ENCODE results near the gene GBF1. TPM values are rescaled to one million over a fixed set of nuclear protein-coding genes. Genes with fewer than 3 reads are reported as not detected.

The GBF1 gene
- total RNA-seq, 4 donors from 2014 or later, result 73.4 to 98.5 (median 95.8) TPM

DNA sequence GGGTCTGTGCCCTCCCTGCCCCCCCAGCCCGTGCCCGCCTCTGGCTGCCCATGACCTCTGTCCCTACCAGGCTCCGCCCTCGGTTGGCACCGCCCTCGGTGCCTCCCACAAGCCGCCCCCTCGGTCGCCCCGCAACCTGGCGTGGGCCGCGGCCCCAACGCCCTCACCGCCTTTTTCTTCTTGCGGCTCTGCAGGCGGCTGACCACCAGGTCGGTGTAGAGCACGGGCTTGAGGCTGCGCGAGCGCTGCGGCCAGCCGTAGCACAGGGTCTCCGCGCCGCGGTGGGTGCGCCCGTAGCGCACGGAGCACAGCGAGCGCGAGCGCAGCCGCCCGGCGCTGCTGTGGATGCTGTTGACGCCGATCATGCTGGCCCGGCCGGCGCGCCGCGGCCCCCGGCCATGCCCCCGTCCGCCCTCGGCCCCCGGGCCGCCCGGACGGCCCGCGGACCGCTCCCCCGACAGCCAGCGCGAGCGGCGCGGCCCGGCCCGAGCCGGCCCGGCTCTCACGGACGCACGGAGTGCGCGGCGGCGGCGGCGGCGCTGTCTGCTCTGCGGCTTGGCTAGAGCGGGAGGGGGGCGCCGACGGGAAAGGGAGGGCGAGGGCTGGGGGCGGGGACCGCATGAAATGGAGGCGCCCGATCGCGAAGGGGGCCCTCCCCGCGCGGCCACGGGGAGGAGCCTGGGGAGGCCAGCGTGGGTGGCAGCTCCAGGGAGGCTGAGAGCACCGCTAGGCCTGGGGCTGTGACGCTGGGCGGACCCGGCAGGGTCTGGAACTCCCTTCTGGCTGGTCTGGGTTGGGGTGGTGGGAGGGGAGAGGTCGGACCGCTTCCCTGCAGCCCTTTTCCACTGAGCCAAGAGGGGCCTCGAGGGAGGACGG lies 163.6 kb downstream of the GBF1 start:
- DNase-seq, result peak; percentile 35 to 70 (median 50)
- Histone ChIP-seq H3K36me3 (no peaks in the 10 kb centered on the region), H3K27ac (peak overlapping the region in 3 of 4 donors; percentile 31 to 86 (median 35)), H3K9me3 (no peaks in the 10 kb centered on the region), H3K4me3 (peak overlapping the region; percentile 28 to 56 (median 50)), H3K27me3 (peaks cover 0 to 9% of the 10 kb centered on the region in 2 donors), H3K4me1 (peaks cover 0 to 28% (median 11%) of the 10 kb centered on the region in 4 donors)
- TF ChIP-seq POLR2A (IDR thresholded peaks at IDR 0.05), result no peak
- no peak for TF ChIP-seq CTCF (IDR thresholded peaks at IDR 0.05)

DNA sequence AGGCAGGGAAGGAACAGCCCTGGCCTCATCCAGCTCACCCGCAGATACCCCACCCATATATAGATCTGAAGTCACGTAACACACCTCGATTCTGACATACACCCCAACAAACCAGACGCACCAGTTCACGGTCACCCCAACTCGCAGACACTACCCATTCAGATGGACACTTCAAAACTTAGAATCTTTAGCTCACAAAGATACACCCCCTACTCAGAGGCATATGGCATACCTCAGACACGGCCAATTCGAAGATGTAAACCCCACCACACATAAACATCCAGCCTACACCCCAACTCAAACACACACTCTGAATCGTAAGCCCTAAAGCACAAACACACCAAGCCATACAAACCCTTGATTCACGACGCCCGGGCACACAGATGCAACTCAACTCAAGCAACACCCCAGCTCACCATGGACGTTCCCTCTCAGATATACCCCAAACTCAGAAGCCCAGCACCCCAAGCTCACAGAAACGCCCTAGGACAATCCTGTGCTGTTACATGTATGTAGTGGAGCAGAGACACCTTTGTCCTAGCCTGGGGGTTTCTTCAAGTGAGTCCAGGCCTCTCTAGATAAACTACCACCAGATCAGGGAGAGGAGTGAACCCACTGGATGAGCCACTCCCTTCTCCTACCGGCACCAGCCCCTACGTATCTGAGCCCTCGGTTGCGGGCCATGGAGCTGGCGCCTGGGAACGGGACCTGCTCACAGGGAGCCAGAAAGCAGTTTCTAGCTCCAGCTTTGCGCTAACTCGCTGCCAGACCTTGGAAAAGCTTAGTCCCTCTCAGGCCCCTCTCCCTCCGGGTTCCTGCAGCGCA lies 164.5 kb downstream of the GBF1 start:
- Histone ChIP-seq H3K4me1 (peaks cover 0 to 28% (median 11%) of the 10 kb centered on the region in 4 donors), H3K9me3 (no peaks in the 10 kb centered on the region), H3K27ac (peak overlapping the region in 3 of 4 donors; percentile 31 to 77 (median 55)), H3K27me3 (peaks cover 0 to 9% of the 10 kb centered on the region in 2 donors), H3K4me3 (peak overlapping the region; percentile 28 to 56 (median 50)), H3K36me3 (no peaks in the 10 kb centered on the region)
- DNase-seq, result no peak
- no peak for TF ChIP-seq POLR2A (IDR thresholded peaks at IDR 0.05)
- no peak for TF ChIP-seq CTCF (IDR thresholded peaks at IDR 0.05)

GRCh38 chr10:102410429-102411073 lies 165.2 kb downstream of the GBF1 start:
- H3K36me3 ChIP-seq, result no peaks in the 10 kb centered on the region
- H3K9me3 ChIP-seq, result no peaks in the 10 kb centered on the region
- no peak for DNase-seq
- TF ChIP-seq CTCF (IDR thresholded peaks at IDR 0.05) (no peak), POLR2A (IDR thresholded peaks at IDR 0.05) (no peak)
- peak overlapping the region in 3 of 4 donors; percentile 17 to 77 (median 55) for H3K27ac ChIP-seq
- peaks cover 0 to 9% of the 10 kb centered on the region in 2 donors for H3K27me3 ChIP-seq
- H3K4me3 ChIP-seq, result peak overlapping the region; percentile 0 to 56 (median 40)
- H3K4me1 ChIP-seq, result peaks cover 0 to 28% (median 11%) of the 10 kb centered on the region in 4 donors

DNA sequence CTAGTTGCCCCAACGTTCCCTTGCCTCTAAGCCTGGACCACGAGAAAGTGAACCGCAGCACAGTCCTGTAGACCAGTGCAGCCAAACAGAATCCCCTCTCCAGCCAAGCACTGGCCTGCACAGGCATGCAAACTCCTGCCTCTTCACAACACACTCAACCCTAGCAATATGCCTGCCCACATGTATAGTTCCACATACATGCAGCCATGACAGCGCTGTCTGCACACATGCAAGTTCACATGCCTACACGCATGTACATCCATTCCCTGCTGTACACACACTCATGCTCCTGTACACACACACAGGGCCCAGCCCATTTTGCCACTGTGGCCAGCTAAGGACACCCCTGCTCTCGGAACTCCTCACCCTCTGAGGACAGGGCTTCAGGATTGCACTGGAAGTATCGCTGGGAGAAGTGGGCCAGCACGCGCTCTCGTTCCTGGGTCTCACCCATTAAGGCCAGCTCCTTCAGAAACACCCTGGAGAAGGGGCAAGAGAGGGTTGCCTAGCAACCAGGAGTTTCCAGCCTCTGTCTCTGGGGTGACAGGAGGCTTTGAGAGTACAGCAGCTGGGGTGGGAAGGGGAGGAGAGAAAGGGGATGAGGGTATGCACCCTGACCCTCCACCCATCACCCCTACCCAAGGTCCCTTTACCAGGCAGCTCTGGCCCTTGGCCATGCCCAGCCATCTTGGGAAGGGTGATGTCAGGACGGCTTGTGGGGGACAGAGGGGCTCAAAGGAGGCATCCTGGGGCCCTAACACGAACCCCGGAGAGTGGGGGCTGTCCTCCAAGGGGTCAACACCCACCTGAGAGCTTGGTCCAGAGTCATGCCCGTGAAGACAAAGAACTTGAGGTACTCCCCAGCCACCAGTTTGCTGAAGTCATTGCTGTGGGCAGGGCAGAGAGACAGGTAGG lies 166.3 kb downstream of the GBF1 start:
- peaks cover 0 to 28% (median 11%) of the 10 kb centered on the region in 4 donors for H3K4me1 ChIP-seq
- peaks cover 0 to 9% of the 10 kb centered on the region in 2 donors for H3K27me3 ChIP-seq
- H3K36me3 ChIP-seq, result no peaks in the 10 kb centered on the region
- no peak overlapping the region for H3K4me3 ChIP-seq
- no peak for TF ChIP-seq CTCF (IDR thresholded peaks at IDR 0.05)
- TF ChIP-seq POLR2A (IDR thresholded peaks at IDR 0.05), result no peak
- no peak overlapping the region for H3K27ac ChIP-seq
- no peaks in the 10 kb centered on the region for H3K9me3 ChIP-seq
- no peak for DNase-seq

All from Peyer's patch (tissue), 4 donors.